HG02763 (cell line): ENCODE measurements around the gene HDAC3.
A peak's percentile ranks its signal among the peaks of the same experiment; 100 is the strongest.

Experiments used
- ATAC-seq: cut with Tn5 transposase; IDR thresholded peaks from one replicate; pipeline ENCODE4 v1.9.1; 2021; ENCODE audit warnings: mild to moderate bottlenecking, moderate library complexity; ENCODE audit not compliant: unreplicated experiment

The HDAC3 gene

DNA sequence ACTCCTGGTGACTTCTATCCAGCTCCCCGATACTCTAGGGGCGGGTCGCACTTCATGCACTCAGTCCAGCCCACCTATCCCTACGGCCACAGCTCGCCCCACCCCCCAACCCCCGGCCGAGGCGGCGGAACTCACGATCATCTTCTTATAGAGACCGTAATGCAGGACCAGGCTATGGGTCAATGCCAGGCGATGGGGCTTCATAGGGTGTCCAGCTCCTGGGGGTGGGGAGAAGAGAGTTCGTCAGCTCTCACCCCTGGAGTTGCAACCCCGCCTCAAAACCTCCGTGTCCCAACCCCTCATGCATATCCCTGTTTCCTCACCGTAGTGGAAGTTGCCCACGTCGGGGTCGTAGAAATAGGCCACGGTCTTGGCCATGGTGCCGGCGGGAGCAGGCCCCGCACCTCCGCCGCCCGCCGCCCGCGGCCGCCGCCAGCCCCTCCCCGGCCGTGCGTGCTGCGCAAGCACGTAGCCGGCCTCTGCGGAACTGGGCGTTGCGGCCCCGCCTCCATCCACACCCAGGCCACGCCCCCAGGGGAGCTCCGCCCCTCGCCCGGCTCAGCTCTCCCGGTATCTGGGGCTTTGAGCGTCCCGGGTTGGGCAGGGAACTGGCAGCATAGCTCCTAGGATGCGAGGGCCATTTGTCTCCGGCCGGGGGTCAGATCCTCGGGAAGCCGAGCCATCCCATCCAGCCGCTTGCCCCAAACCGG is at the start of gene HDAC3, which contains the start of gene RELL2:
Gene HDAC3, minus strand, starts transcription at position 437 of the 710 bp plus-strand sequence. Its CDS starts 59 bp downstream, at position 378.
Gene RELL2, plus strand, starts transcription at position 585 of the 710 bp plus-strand sequence. CDS start 1,229 bp downstream, outside the sequence.
- ATAC-seq, result peak; percentile 76

DNA sequence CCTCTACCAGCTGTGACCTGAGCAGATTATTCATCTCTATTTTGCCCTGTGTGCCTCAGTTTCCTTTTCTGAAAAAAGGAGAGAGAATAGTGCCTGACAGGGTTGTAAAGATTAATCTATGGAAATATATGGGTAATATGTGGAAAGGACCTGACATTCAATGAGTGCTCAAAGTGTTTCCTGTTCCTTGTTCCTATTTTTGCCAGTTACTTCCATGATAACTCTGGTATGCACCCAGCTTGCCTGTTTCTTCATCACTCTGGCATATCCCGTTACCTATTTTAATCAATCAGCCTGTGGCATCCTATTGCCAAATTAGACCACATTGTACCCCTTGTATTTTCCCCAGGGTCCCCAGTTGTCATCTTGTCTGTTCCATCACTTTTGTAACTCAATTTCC is 48.9 kb upstream of the HDAC3 start:
- ATAC-seq, result no peak

DNA sequence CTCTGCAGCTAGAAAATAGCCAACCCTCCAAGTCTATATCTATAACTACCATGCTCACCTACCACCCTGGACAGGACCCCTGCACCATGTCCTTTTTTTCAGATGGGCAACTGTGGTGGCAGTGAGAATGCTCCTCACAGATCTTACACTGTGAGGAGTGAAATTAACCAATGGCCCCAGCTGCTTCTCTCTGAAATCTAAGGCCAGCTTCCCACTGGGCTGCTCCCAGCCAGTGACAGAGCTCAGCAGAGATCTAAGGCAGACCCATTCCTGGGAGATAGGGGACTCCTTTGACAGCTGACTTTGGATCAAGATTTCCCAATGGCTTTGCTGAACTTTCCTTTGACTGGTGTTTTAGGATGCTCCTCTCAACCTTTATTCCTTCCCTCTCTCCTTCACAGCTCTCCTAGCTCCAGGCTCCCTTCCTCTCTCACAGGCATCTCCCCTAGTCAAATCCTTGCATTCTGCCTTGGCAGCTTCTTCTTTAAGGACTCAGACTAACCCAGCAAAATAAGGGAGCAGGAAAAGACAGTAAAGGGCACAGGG is 47.0 kb upstream of the HDAC3 start:
- no peak for ATAC-seq

- ATAC-seq, result no peak
These were observed 45.3 kb upstream of the HDAC3 start, which contains the start of gene ARAP3 for GRCh38 chr5:141681695-141682641. Gene ARAP3, minus strand, starts transcription at chr5:141682230. Its CDS starts 1,744 bp downstream, at chr5:141680486.

DNA sequence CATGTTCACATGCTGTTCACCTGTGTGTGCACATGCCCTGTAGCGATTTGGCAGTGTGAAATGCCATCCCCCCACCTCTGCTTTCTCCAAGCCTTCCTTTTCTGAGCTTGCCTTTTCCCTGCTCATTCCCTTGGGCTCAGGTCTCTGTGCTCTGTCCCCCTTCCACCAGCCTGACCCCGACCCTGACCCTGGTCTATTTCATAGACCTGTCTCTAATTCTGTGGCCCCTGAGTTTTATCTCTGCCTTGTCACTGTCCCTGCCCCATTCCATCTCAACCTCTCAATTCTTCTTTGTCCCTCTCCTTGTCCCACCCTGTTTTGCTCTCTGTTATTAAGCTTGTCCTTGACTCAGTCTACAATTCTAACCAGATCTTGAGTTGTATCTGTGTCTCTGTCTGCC is 44.6 kb upstream of the HDAC3 start:
- no peak for ATAC-seq

- ATAC-seq, result no peak
These were observed 44.1 kb upstream of the HDAC3 start for GRCh38 chr5:141680751-141681201.

GRCh38 chr5:141680178-141680577 is 43.5 kb upstream of the HDAC3 start:
- ATAC-seq, result no peak

- ATAC-seq, result no peak
These were observed 40.8 kb upstream of the HDAC3 start for GRCh38 chr5:141677415-141677814.

DNA sequence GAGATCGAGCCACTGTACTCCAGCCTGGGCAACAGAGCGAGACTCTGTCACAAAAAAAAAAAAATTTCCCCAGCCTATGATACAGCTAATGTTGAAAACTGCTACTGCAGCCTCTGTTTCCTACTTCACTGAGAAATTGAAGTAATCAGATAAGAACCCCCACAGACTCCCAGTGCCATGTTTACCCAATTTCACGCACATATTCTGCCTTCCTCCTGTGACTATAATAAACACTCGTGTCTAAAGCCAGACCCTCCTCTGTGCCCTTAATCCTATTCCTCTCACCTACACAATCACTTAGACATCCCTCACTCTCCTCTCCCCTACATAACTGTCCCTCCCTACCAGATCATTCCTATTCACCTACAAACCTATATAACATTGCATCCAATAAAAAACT is 39.0 kb upstream of the HDAC3 start:
- no peak for ATAC-seq

- ATAC-seq, result no peak
These were observed 38.1 kb upstream of the HDAC3 start for GRCh38 chr5:141674747-141675146.

DNA sequence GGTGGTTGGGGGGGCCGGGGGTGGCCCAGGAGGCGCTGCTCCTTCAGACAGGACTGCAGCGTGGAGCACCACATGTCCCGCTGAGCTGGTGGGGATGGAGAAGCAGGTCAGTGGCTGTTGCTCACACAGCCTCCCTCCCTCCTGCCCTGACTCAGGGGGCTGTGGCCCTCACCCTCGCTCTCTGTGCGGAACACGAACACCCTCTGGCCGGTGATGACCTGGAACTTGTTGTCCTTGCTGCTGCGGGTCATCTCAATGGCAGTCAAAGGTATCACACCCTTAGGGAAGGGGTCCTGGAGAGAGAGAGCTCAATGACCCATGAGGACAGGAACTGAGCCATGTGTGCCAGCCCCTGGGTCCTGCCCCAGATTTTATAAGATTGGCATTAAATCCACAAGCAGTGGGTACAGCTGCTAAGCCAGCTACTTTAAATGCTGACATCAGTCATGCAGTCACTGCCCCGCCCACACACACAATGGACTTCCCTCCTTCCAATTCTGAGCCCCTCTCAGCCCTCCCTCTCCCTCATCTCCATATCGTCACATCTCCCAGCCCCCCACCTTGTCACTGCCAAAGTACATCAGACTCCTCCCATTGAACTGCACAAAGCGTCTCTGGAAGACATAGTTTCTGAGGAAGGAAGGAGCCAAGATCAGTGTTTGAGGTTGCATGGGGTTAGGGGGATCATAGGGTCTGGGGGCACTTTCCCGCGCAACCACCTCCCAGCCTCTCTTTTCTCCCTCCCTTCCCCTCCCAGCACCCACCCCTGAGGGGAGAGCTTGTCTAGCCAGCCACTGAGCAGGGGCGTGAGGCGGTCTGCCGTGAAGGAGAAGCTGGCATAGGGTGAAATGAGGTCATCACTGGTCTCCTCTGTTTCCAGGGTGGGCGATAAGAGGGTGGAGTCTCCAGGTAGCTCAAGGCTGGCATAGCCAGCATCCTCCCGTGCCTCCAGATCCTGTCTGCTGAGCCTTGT is 36.5 kb upstream of the HDAC3 start:
- ATAC-seq, result no peak

DNA sequence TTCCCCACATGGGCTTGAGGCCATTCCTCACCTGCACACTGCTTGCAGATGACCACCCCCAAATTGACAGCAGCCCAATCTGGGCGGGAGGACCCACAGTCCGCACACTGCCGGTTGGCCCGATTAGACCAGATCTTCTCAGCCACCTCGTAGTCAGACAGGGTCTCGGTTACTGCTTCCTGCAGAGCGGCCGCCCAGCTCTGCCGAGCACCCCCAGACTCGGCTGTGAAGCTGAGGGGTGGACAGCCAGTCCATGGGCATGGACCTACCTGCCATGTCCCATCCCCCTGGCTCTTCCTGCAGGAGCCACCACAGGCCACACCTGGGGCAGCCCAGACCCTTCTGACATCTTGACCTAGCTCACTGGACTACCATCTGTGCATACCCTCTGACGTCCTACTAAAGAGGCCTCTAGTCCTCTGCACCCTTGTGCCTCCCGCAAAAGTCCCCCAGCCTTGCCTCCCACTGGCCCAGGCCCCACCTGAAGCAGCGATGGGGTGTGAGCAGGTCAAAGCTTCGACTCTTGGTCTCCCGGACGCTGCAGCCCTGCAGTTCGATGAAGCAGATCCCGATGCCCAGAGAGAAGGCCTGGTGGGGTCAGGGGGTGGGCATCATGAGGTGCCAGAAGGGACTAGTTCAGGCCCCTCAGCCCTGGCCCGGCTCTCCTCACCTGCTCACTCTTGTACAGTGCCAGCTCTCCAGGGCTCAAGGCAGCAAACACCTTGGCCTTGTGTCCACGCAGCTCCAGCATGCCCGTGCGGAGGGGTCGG is 35.6 kb upstream of the HDAC3 start:
- ATAC-seq, result no peak

DNA sequence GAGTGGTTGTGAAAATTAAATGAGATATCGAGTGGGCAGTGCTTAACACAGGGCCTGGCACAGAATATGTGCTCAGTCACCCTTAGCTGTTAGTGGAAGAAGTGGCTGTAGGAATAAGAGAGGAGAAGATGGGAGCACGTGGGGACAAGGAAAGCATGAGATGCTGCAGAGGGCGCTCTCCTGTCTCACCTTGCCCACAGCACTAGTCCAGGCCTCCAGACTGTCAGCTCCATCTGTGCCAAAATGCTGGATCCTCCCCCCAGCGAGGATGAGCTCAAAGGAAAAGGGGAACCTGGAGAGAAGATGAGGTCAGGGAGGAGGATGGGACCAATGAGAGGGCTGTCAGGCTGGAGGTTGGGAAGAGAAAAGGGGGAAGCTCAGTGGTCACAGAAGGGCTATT is 32.9 kb upstream of the HDAC3 start:
- ATAC-seq, result no peak

DNA sequence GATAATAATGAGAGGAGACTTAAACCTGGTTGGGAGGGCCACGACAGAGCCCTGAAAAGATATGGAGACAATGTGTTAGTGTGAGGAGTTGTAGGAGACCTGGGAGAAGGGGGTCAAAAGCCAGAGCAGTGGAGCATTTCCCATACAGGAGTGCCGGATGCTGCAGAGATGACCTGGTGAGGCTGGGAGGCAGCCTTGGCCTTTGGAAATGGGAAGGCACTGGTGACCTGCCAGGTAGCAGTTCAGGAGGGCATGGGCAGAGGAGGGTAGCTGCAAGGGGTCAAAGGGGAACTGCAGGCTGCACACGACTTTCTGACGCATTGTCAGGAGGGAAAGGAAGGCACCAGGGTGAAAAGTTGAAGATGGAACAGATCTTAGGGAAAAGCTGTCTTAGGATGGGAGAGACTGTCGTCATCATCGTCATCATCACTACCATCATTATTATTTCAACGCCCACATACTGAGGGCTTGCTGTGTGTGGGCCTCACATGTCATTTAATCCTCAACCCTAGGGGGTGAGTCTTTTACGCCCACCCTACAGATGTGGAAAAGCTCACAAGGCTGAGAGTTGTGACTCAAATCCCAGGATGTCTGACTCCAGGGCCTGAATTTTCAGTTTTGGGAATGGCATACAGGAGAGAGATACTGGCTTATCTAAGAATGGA is 32.1 kb upstream of the HDAC3 start:
- ATAC-seq, result no peak

DNA sequence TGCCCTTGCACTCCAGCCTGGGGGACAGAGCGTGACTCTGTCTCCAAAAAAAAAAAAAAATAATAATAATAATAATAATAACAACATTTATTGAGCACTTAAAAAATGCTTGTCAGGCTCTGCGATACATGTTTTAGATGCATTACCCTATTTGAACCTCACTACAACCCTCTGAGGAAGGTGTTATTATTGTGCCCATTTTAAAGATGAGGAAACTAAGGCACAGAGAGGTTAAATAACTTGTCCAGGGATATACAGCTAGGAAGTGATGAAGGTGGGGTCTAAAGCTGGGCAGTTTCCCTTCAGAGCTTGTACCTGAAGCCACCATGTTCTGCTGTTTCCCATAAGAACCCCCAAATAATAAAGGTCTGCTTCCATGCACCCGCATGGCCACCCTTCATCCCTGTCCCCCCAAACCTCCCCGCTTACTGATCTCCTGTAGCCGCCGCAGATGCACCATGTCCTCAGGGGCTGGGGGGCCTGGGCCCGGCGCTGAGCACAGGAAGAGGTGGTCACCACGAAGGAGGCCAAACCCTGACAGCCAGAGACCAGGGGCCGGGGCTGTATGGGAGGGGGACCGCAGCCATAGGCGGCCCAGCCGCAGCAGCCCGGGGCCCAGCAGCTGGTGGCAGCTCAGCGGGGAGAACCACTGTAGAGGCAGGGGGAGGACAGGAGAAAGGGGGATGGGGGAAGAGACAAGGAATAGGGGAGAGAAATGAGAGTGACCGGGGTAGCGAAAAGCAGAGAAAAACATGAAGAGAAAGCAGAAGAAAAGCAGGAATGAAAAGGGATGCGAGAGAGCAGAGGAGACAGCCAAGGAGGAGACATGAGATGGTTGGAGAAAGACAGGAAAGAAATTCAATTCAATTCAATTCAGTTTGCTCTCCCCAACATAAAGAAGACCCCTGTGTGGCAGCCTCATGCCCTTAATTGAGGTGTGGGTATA is 29.6 kb upstream of the HDAC3 start:
- ATAC-seq, result no peak

GRCh38 chr5:141664733-141665461 is 28.2 kb upstream of the HDAC3 start:
- peak; percentile 91 for ATAC-seq

DNA sequence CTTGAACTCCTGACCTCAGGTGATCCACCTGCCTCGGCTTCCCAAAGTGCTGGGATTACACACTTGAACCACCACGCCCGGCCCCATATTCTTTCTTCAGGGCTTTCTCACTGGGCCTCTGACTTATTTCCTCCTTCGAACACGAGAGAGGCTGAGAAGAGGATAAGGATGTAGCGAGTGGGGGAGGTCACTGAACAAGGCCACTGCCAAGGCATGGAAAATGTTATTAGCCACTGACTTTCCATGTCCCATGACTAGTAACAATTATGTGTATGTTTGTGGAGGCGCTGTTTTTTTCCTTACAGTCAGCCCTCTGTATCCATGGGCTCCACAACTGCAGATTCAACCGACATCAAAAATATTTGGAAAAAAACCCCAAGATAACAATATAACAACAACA is 26.9 kb upstream of the HDAC3 start:
- no peak for ATAC-seq
